Astrocyte (in vitro differentiated cells and primary cell): ENCODE data around the gene ZNF544.

ENCODE experiments used
- EZH2 ChIP-seq: IDR thresholded peaks from 2 replicates; pipeline ENCODE4 v1.6.1; 2012; ENCODE audit warnings: mild to moderate bottlenecking, low read length, inconsistent platforms; ENCODE audit not compliant: insufficient read depth
- TF ChIP-seq, protein P1 (sequence below): IDR thresholded peaks from 2 replicates; pipeline ENCODE4 v1.5.1; 2011; ENCODE audit warnings: low read depth, mild to moderate bottlenecking, inconsistent platforms, low read length, moderate library complexity; ENCODE audit not compliant: insufficient read depth

DNA sequence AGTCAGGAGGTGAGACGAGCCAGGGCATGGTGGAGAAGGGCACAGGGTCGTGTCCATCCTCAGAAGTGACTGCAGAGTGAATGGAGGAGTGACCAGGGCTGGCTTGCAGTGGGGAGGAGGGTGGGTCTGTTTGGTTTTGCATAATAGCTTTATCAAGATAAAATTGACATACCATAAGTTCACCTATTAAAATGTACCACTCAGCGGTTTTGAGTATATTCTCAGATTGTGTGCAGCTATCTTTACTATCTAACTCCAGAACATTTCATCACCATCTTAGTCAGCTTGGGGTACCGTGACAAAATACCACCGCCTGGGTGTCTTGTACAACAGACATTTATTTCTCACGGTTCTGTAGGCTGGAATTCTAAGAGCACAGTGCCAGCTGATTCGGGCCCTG lies 63.2 kb downstream of the ZNF544 start:
- TF ChIP-seq, protein P1, sequence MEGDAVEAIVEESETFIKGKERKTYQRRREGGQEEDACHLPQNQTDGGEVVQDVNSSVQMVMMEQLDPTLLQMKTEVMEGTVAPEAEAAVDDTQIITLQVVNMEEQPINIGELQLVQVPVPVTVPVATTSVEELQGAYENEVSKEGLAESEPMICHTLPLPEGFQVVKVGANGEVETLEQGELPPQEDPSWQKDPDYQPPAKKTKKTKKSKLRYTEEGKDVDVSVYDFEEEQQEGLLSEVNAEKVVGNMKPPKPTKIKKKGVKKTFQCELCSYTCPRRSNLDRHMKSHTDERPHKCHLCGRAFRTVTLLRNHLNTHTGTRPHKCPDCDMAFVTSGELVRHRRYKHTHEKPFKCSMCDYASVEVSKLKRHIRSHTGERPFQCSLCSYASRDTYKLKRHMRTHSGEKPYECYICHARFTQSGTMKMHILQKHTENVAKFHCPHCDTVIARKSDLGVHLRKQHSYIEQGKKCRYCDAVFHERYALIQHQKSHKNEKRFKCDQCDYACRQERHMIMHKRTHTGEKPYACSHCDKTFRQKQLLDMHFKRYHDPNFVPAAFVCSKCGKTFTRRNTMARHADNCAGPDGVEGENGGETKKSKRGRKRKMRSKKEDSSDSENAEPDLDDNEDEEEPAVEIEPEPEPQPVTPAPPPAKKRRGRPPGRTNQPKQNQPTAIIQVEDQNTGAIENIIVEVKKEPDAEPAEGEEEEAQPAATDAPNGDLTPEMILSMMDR = no peak
- no peak for TF ChIP-seq EZH2
